Duodenal mucosa (tissue), 2 donors: ENCODE measurements around the gene EPHX1.
"Not testable (repeated sequence)": the region's sequence is repeated elsewhere in the genome, so short reads cannot be mapped to it uniquely, and the experiment has no call there.

Source experiments
- H3K27ac ChIP-seq: one replicate; pipeline ENCODE4 v1.7.0; 2013; ENCODE audit warnings: low read depth, low read length
- H3K27me3 ChIP-seq, 2 donors: one replicate each; pipeline ENCODE4 v1.7.0; 2013; ENCODE audit warnings: low read length in 2 of 2, control low read depth in 1 of 2; ENCODE audit not compliant: insufficient read depth in 2 of 2, control insufficient read depth in 1 of 2
- H3K36me3 ChIP-seq, 2 donors: one replicate each; pipeline ENCODE4 v1.7.0; 2013; ENCODE audit warnings: low read length in 2 of 2, control low read depth in 1 of 2; ENCODE audit not compliant: insufficient read depth in 2 of 2, control insufficient read depth in 1 of 2
- H3K4me1 ChIP-seq, 2 donors: one replicate each; pipeline ENCODE4 v1.7.0; 2013; ENCODE audit warnings: low read length in 2 of 2, control low read depth in 1 of 2; ENCODE audit not compliant: insufficient read depth in 2 of 2, control insufficient read depth in 1 of 2
- H3K4me3 ChIP-seq, 2 donors: one replicate each; pipeline ENCODE4 v1.7.0; 2013; ENCODE audit warnings: low read length in 2 of 2, low read depth in 1 of 2
- H3K9ac ChIP-seq, 2 donors: one replicate each; pipeline ENCODE4 v1.7.0; 2013; ENCODE audit warnings: low read length in 2 of 2, low read depth in 1 of 2
- H3K9me3 ChIP-seq, 2 donors: one replicate each; pipeline ENCODE4 v1.7.0; 2013; ENCODE audit warnings: low read length in 2 of 2, control low read depth in 1 of 2; ENCODE audit not compliant: control insufficient read depth in 1 of 2

EPHX1 gene

GRCh38 chr1:225887554-225888288 lies 77.8 kb downstream of the EPHX1 start:
- not testable (repeated sequence) for H3K27ac ChIP-seq

DNA sequence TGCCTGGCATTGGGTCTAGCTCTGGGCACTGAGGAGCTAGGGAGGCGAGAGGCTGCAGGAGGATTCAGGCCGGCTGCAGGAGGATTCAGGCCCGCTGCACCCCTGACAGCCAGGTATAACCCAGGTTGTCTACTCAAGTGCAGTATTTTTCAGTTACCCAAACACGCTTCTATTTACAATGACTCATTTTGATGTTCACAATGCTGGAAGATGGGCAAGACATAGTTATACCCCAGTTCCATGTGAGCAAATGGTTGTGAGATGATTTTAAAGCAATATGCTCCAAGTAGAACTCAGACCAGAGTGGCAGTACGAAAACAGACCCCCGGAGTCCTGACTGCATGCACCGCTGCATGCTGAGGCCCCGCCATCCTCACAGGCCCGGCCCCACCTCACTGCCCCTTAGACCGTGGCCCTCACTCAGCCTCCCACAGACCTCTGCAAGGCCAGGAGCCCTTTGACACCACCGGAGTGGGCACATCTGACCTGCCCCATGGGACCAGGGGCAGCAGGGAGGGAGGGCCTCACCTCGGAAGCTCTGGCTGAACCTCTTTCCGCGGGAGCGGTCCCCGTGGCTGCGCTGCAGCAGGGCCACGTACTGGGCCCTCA lies 78.5 kb downstream of the EPHX1 start:
- no peak overlapping the region for H3K27ac ChIP-seq
- no peaks in the 10 kb centered on the region for H3K27me3 ChIP-seq
- H3K4me3 ChIP-seq = no peak overlapping the region
- H3K4me1 ChIP-seq = peaks cover 23 to 24% of the 10 kb centered on the region in 2 donors
- H3K36me3 ChIP-seq = no peaks in the 10 kb centered on the region
- no peak overlapping the region for H3K9ac ChIP-seq
- no peaks in the 10 kb centered on the region for H3K9me3 ChIP-seq

More at GRCh38 chr1:225887554-225888288, 77.8 kb downstream of the EPHX1 start:
- not testable (repeated sequence) for H3K9ac ChIP-seq, H3K9me3 ChIP-seq, H3K36me3 ChIP-seq, H3K27me3 ChIP-seq, H3K4me3 ChIP-seq
- peaks cover 24 to 28% of the 10 kb centered on the region in 2 donors for H3K4me1 ChIP-seq

- H3K27ac ChIP-seq = no peak within 1 kb of the TSS
These were observed 79.1 kb downstream of the EPHX1 start, which contains the start of gene LEFTY1 for GRCh38 chr1:225888898-225889601. LEFTY1 (minus strand) TSS chr1:225889146; CDS start chr1:225889066, 80 bp downstream.

DNA sequence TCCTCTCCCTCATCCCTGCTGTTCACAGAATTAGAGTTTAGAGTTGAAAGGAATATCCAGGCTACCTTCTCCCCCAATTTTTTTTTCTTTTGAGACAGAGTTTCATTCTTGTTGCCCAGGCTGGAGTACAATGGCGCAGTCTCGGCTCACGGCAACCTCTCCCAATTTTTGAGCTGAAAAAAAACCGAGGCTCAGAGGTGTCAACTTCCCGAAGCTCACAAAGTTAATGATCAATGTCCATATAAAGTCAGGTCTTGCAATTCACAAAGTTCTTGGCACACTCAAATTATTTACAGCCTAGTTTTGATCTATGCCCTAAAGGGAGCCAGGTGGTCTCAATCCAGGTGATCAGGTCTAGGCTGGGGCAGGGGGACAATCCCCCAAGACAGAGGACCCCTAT lies 79.8 kb downstream of the EPHX1 start:
- Histone ChIP-seq H3K4me1 (peaks cover 20 to 24% of the 10 kb centered on the region in 2 donors), H3K27ac (no peak overlapping the region), H3K36me3 (no peaks in the 10 kb centered on the region), H3K27me3 (no peaks in the 10 kb centered on the region), H3K4me3 (no peak overlapping the region), H3K9ac (no peak overlapping the region), H3K9me3 (no peaks in the 10 kb centered on the region)

More at GRCh38 chr1:225888898-225889601, 79.1 kb downstream of the EPHX1 start, which contains the start of gene LEFTY1:
- no peaks in the 10 kb centered on the region for H3K9me3 ChIP-seq
- H3K9ac ChIP-seq = no peak within 1 kb of the TSS
- H3K27me3 ChIP-seq = no peaks in the 10 kb centered on the region
- no peaks in the 10 kb centered on the region for H3K36me3 ChIP-seq
- H3K4me3 ChIP-seq = no peak within 1 kb of the TSS
- peaks cover 20 to 24% of the 10 kb centered on the region in 2 donors for H3K4me1 ChIP-seq

- Histone ChIP-seq H3K4me1 (peaks cover 20 to 24% of the 10 kb centered on the region in 2 donors), H3K9ac (no peak overlapping the region), H3K27ac (no peak overlapping the region), H3K36me3 (no peaks in the 10 kb centered on the region), H3K4me3 (no peak overlapping the region), H3K9me3 (no peaks in the 10 kb centered on the region), H3K27me3 (no peaks in the 10 kb centered on the region)
These were observed 80.7 kb downstream of the EPHX1 start for GRCh38 chr1:225890346-225891228.

- H3K36me3 ChIP-seq = no peaks in the 10 kb centered on the region
- no peaks in the 10 kb centered on the region for H3K9me3 ChIP-seq
- no peak overlapping the region for H3K4me3 ChIP-seq
- H3K27ac ChIP-seq = no peak overlapping the region
- H3K4me1 ChIP-seq = peaks cover 20 to 25% of the 10 kb centered on the region in 2 donors
- H3K9ac ChIP-seq = no peak overlapping the region
- no peaks in the 10 kb centered on the region for H3K27me3 ChIP-seq
These were observed 81.5 kb downstream of the EPHX1 start for GRCh38 chr1:225891229-225891972.

- Histone ChIP-seq H3K27ac (no peak overlapping the region), H3K4me3 (no peak overlapping the region), H3K4me1 (peaks cover 27 to 33% of the 10 kb centered on the region in 2 donors), H3K9ac (no peak overlapping the region), H3K9me3 (no peaks in the 10 kb centered on the region), H3K36me3 (no peaks in the 10 kb centered on the region), H3K27me3 (no peaks in the 10 kb centered on the region)
These were observed 82.4 kb downstream of the EPHX1 start for GRCh38 chr1:225892307-225892706.
